GM10248 (cell line): ENCODE data around the gene APEH.

ENCODE experiments used
- CTCF ChIA-PET: fragments of 300-600 bp; sonication (Branson Sonifier 250); formaldehyde crosslinking; extraction: SDS; loops from one replicate; lab custom pipeline; 2021; ENCODE audit warnings: antibody characterized with exemption; lab: Yijun Ruan, JAX
- POLR2A ChIA-PET: fragments of 350-650 bp; sonication (Branson Sonifier 250); formaldehyde crosslinking; extraction: SDS; loops from one replicate; lab custom pipeline; 2020; ENCODE audit warnings: antibody characterized with exemption; lab: Yijun Ruan, JAX
- DNase-seq: peaks from one replicate; pipeline ENCODE4 v3.0.0; 2012; ENCODE audit errors: extremely low spot score
- CTCF ChIP-seq: IDR thresholded peaks from 2 replicates; pipeline ENCODE4 v1.5.1; 2012; ENCODE audit warnings: mild to moderate bottlenecking, low read depth; ENCODE audit errors: extremely low read depth, missing control alignments, control extremely low read depth

The APEH gene

GRCh38 chr3:49723628-49724551 lies 49.7 kb downstream of the APEH start, which contains the start of gene GMPPB:
GMPPB (minus strand) TSS chr3:49723951; CDS start chr3:49723726, 225 bp downstream.
- POLR2A ChIA-PET: interaction anchor here (0.7 to 1.0 kb wide), 3 partner anchors 11 to 188 kb away, joined by 3 to 4 read pairs (median 3); no protein-coding TSS in a partner anchor
- TF ChIP-seq CTCF: no peak
- CTCF ChIA-PET: interaction anchor here (1.1 to 1.5 kb wide), 6 partner anchors 9 to 184 kb away, joined by 3 to 4 read pairs (median 3); partner anchors contain the start of gene INKA1
- peak; percentile 99 for DNase-seq

- CTCF ChIA-PET: interaction anchor here (1.1 to 1.5 kb wide), 4 partner anchors 9 to 185 kb away, joined by 3 to 4 read pairs (median 3); no protein-coding TSS in a partner anchor
- TF ChIP-seq CTCF: no peak
- POLR2A ChIA-PET: interaction anchor here (0.7 kb wide), 1 partner anchor 188 kb away, joined by 3 read pairs; no protein-coding TSS in a partner anchor
- peak; percentile 57 for DNase-seq
These were observed 50.4 kb downstream of the APEH start for GRCh38 chr3:49724586-49724985.

- DNase-seq: no peak
- ChIA-PET CTCF (no interaction called here), POLR2A (no interaction called here)
- TF ChIP-seq CTCF: no peak
These were observed 51.9 kb downstream of the APEH start for GRCh38 chr3:49725906-49726681.

- no peak for DNase-seq
- TF ChIP-seq CTCF: no peak
- ChIA-PET POLR2A (no interaction called here), CTCF (no interaction called here)
These were observed 53.2 kb downstream of the APEH start for GRCh38 chr3:49727154-49727923.

GRCh38 chr3:49727924-49728361 lies 53.8 kb downstream of the APEH start:
- DNase-seq: no peak
- POLR2A ChIA-PET: no interaction called here
- no peak for TF ChIP-seq CTCF
- CTCF ChIA-PET: no interaction called here
